IMR-90 (cell line): ENCODE results near the gene DTX3. TPM values are rescaled to one million over a fixed set of nuclear protein-coding genes. Genes with fewer than 3 reads are reported as not detected.
"Not testable (repeated sequence)": the region's sequence is repeated elsewhere in the genome, so short reads cannot be mapped to it uniquely, and the experiment has no call there.

Experiments
- ATAC-seq: fragments of 200-7000 bp; cut with Tn5 transposase; 2 replicates; pipeline ENCODE4 v1.9.1; 2020; ENCODE audit warnings: low read depth, mild to moderate bottlenecking, moderate library complexity
- BruUV-seq: library from RNA; stranded (reverse); fragments of 400-500 nt; replicated peaks from 2 replicates; lab custom pipeline; 2021; lab: Mats Ljungman, UMichigan
- CTCF ChIA-PET: fragments of 300-600 bp; formaldehyde crosslinking; extraction: SDS; loops from one replicate; lab custom pipeline; 2021; ENCODE audit warnings: antibody characterized with exemption; lab: Yijun Ruan, JAX
- POLR2A ChIA-PET: fragments of 300-600 bp; sonication (Branson Sonifier 250); formaldehyde crosslinking; loops from one replicate; lab custom pipeline; 2022; ENCODE audit warnings: antibody characterized with exemption; ENCODE audit not compliant: unreplicated experiment; lab: Charles Lee
- DNase-seq: peaks from one replicate; pipeline ENCODE4 v3.0.0; 2013
- H2AFZ ChIP-seq: replicated peaks from 2 replicates; pipeline ENCODE3; 2013; ENCODE audit warnings: low read length, mild to moderate bottlenecking; ENCODE audit not compliant: poor library complexity
- H2AK5ac ChIP-seq: 2 replicates; pipeline ENCODE4 v1.6.1; 2013; ENCODE audit warnings: low read depth, low read length, inconsistent platforms
- H2AK9ac ChIP-seq: replicated peaks from 2 replicates; pipeline ENCODE3; 2013; ENCODE audit warnings: mild to moderate bottlenecking, low read depth, low read length, moderate library complexity; ENCODE audit not compliant: poor library complexity
- H2BK120ac ChIP-seq: 2 replicates; pipeline ENCODE4 v1.6.1; 2013; ENCODE audit warnings: low read depth, low read length, inconsistent platforms
- H2BK15ac ChIP-seq: 3 replicates; pipeline ENCODE4 v1.6.1; 2013; ENCODE audit warnings: low read depth, low read length, inconsistent platforms
- H2BK20ac ChIP-seq: 2 replicates; pipeline ENCODE4 v1.6.1; 2013; ENCODE audit warnings: low read depth, mild to moderate bottlenecking, inconsistent platforms, low read length, moderate library complexity
- H2BK5ac ChIP-seq: 2 replicates; pipeline ENCODE4 v1.6.1; 2013; ENCODE audit warnings: mild to moderate bottlenecking, low read depth, low read length, inconsistent platforms; ENCODE audit not compliant: poor library complexity, severe bottlenecking
- H3K14ac ChIP-seq: replicated peaks from 2 replicates; pipeline ENCODE4 v1.6.1; 2013; ENCODE audit warnings: low read depth, low read length, inconsistent platforms
- H3K18ac ChIP-seq: 2 replicates; pipeline ENCODE4 v1.6.1; 2013; ENCODE audit warnings: low read depth, low read length, control low read depth
- H3K23ac ChIP-seq: 2 replicates; pipeline ENCODE4 v1.6.1; 2013; ENCODE audit warnings: low read depth, low read length, inconsistent platforms
- H3K27ac ChIP-seq: 2 replicates; pipeline ENCODE4 v1.5.1; 2013; ENCODE audit warnings: mild to moderate bottlenecking, control low read depth, low read length; ENCODE audit not compliant: insufficient read depth
- H3K27me3 ChIP-seq: 2 replicates; pipeline ENCODE4 v1.6.1; 2013; ENCODE audit warnings: low read length; ENCODE audit not compliant: control insufficient read depth, insufficient read depth
- H3K36me3 ChIP-seq: 2 replicates; pipeline ENCODE4 v1.6.1; 2013; ENCODE audit warnings: low read length, mixed read lengths; ENCODE audit not compliant: control insufficient read depth, insufficient read depth
- H3K4ac ChIP-seq: 2 replicates; pipeline ENCODE4 v1.6.1; 2013; ENCODE audit warnings: low read depth, low read length, inconsistent platforms
- H3K4me1 ChIP-seq: 2 replicates; pipeline ENCODE4 v1.6.1; 2013; ENCODE audit warnings: low read length, mixed read lengths; ENCODE audit not compliant: control insufficient read depth, insufficient read depth
- H3K4me2 ChIP-seq: 2 replicates; pipeline ENCODE4 v1.6.1; 2013; ENCODE audit warnings: low read depth, mild to moderate bottlenecking, control low read depth, low read length, moderate library complexity
- H3K4me3 ChIP-seq: 2 replicates; pipeline ENCODE4 v1.5.1; 2013; ENCODE audit warnings: low read depth, mild to moderate bottlenecking, control low read depth, low read length, moderate library complexity; ENCODE audit not compliant: insufficient read depth
- H3K56ac ChIP-seq: 2 replicates; pipeline ENCODE4 v1.6.1; 2013; ENCODE audit warnings: low read length, inconsistent platforms; ENCODE audit not compliant: insufficient read depth; ENCODE audit errors: extremely low read depth
- H3K79me1 ChIP-seq, 2 experiments: 2 replicates each; pipeline ENCODE4 v1.6.1; 2013; ENCODE audit warnings: low read length in 2 of 2, inconsistent platforms in 1 of 2, low read depth in 1 of 2
- H3K9ac ChIP-seq: 2 replicates; pipeline ENCODE4 v1.6.1; 2013; ENCODE audit warnings: low read depth, low read length, control low read depth
- H3K9me1 ChIP-seq: 2 replicates; pipeline ENCODE4 v1.6.1; 2013; ENCODE audit warnings: low read length, inconsistent platforms; ENCODE audit not compliant: insufficient read depth
- H3K9me3 ChIP-seq: 2 replicates; pipeline ENCODE4 v1.6.1; 2013; ENCODE audit warnings: low read length; ENCODE audit not compliant: control insufficient read depth, insufficient read depth
- H4K20me1 ChIP-seq: 2 replicates; pipeline ENCODE4 v1.6.1; 2013; ENCODE audit warnings: low read length, inconsistent platforms; ENCODE audit not compliant: insufficient read depth
- H4K5ac ChIP-seq: 2 replicates; pipeline ENCODE4 v1.6.1; 2013; ENCODE audit warnings: mild to moderate bottlenecking, low read depth, low read length, control low read depth
- H4K8ac ChIP-seq, 2 experiments: 2 replicates each; pipeline ENCODE4 v1.6.1; 2013; ENCODE audit warnings: low read depth in 2 of 2, low read length in 2 of 2, control low read depth in 1 of 2, inconsistent platforms in 1 of 2
- H4K91ac ChIP-seq: 2 replicates; pipeline ENCODE4 v1.6.1; 2013; ENCODE audit warnings: low read depth, low read length, inconsistent platforms; ENCODE audit not compliant: insufficient read depth
- BHLHE40 ChIP-seq: fragments of 150-350 bp; IDR thresholded peaks from 2 replicates; pipeline ENCODE4 v1.6.1; 2016; ENCODE audit warnings: mild to moderate bottlenecking, low read depth, low read length
- FOS ChIP-seq: fragments of 150-350 bp; IDR thresholded peaks from 2 replicates; pipeline ENCODE4 v1.6.1; 2016; ENCODE audit warnings: low read depth, low read length
- MXI1 ChIP-seq: IDR thresholded peaks from 2 replicates; pipeline ENCODE4 v1.6.1; 2012; ENCODE audit warnings: low read depth, mild to moderate bottlenecking, low read length, moderate library complexity, borderline replicate concordance
- POLR2A ChIP-seq: IDR thresholded peaks from 2 replicates; pipeline ENCODE4 v1.6.1; 2012; ENCODE audit warnings: mild to moderate bottlenecking, low read depth, low read length
- RCOR1 ChIP-seq: IDR thresholded peaks from 2 replicates; pipeline ENCODE4 v1.6.1; 2012; ENCODE audit warnings: mild to moderate bottlenecking, low read length, improper control_type of control experiment; ENCODE audit not compliant: insufficient replicate concordance
- RFX5 ChIP-seq: IDR thresholded peaks from 2 replicates; pipeline ENCODE4 v1.8.0; 2012; ENCODE audit warnings: low read depth, mild to moderate bottlenecking, low read length, moderate library complexity
- WGBS, 2 experiments: methylation state at CpG; one replicate each; pipeline versions ENCODE4 v1.1.5 to v1.1.7; 2013; ENCODE audit warnings: missing lambda C conversion rate in 2 of 2; ENCODE audit not compliant: insufficient read length in 1 of 2; ENCODE audit errors: extremely low coverage in 2 of 2; 5-methylcytosine and 5-hydroxymethylcytosine counted together
- dilution Hi-C: fragments of 300-500 bp; cut with HindIII; formaldehyde crosslinking; loops from one replicate; pipeline ENCODE4 v1.14.3; 2018; ENCODE audit warnings: low sequenced_read_pairs; ENCODE audit not compliant: unreplicated experiment
- in situ Hi-C: fragments of 300-500 bp; cut with MboI; formaldehyde crosslinking; loops from 3 replicates; pipeline ENCODE4 v1.14.3; 2019; ENCODE audit warnings: low sequenced_read_pairs, inconsistent platforms, mixed read lengths
- intact Hi-C: fragments of 100-400 bp; cut with micrococcal nuclease; formaldehyde crosslinking; loops from 2 replicates; pipeline ENCODE4 v1.10.0; 2022
- polyA plus RNA-seq, 3 experiments: library from polyadenylated mRNA; depleted of rRNA; stranded (reverse); fragments of >200 nt; gene quantifications; 2 replicates each; pipeline ENCODE4 v1.2.3, GENCODE V29; 2012; ENCODE audit warnings: low replicate concordance in 1 of 3
- total RNA-seq: library from RNA; depleted of rRNA; stranded (reverse); fragments of >200 nt; gene quantifications from 2 replicates; pipeline ENCODE4 v1.2.3, GENCODE V29; 2012

Gene DTX3
- total and polyA plus RNA-seq, 2 of the 4 experiments (the other 2 are of a cell fraction): 2.9 to 14.6 TPM

- no peak for TF ChIP-seq MXI1
- no peak for TF ChIP-seq RFX5
- no peak for TF ChIP-seq RCOR1
- TF ChIP-seq BHLHE40: no peak
- no peak for TF ChIP-seq FOS
- no peak for TF ChIP-seq POLR2A
- Histone ChIP-seq H3K14ac (no peak overlapping the region), H4K8ac (no peak overlapping the region), H2AFZ (no peak overlapping the region), H3K9ac (no peak overlapping the region), H3K56ac (no peak overlapping the region), H3K4me3 (no peak overlapping the region), H2AK5ac (no peak overlapping the region), H3K4ac (no peak overlapping the region), H3K4me2 (no peak overlapping the region), H2BK20ac (no peak overlapping the region), H2AK9ac (no peak overlapping the region), H3K18ac (no peak overlapping the region), H3K4me1 (no peaks in the 10 kb centered on the region), H3K27me3 (peaks cover 11% of the 10 kb centered on the region), H2BK120ac (no peak overlapping the region), H3K9me1 (no peaks in the 10 kb centered on the region), H3K9me3 (no peaks in the 10 kb centered on the region), H3K23ac (no peak overlapping the region), H3K79me1 (no peaks in the 10 kb centered on the region), H4K91ac (no peak overlapping the region), H3K27ac (no peak overlapping the region), H3K36me3 (no peaks in the 10 kb centered on the region), H2BK5ac (no peak overlapping the region), H2BK15ac (no peak overlapping the region), H4K20me1 (no peaks in the 10 kb centered on the region), H4K5ac (no peak overlapping the region)
- no peak for ATAC-seq
- POLR2A ChIA-PET: no interaction called here
- CTCF ChIA-PET: interaction anchor here (1.3 kb wide), 1 partner anchor 73 kb away, joined by 3 read pairs; the partner anchor contains the start of gene B4GALNT1
- BruUV-seq: no TSS peak
- no peak for DNase-seq
- no CpG with 5 or more reads among the region's 2 CpGs for WGBS, 2 experiments
- intact Hi-C loops (loop anchor here (10.0 kb wide), 1 partner anchor 1304 kb away; no protein-coding TSS in a partner anchor), in situ Hi-C loops (no loop called here), dilution Hi-C loops (loop anchor here (25.0 kb wide), 1 partner anchor 102 kb away; no protein-coding TSS in a partner anchor)
These were observed 44.1 kb upstream of the DTX3 start for GRCh38 chr12:57560516-57560915.

- H2AFZ ChIP-seq, BruUV-seq, POLR2A ChIA-PET, H4K8ac ChIP-seq, H2BK15ac ChIP-seq, H4K5ac ChIP-seq, H3K79me1 ChIP-seq, H3K18ac ChIP-seq, H3K56ac ChIP-seq, H2BK120ac ChIP-seq, H4K20me1 ChIP-seq, in situ Hi-C loops, H2AK9ac ChIP-seq, H2BK5ac ChIP-seq, H3K9ac ChIP-seq, H3K36me3 ChIP-seq, H3K14ac ChIP-seq, H3K4me1 ChIP-seq, H3K9me3 ChIP-seq, H3K4me2 ChIP-seq, H3K9me1 ChIP-seq, H2AK5ac ChIP-seq, H2BK20ac ChIP-seq, H3K4ac ChIP-seq, H3K27ac ChIP-seq, H3K4me3 ChIP-seq, H4K91ac ChIP-seq, H3K23ac ChIP-seq: not testable (repeated sequence)
- dilution Hi-C loops (loop anchor here (25.0 kb wide), 1 partner anchor 101 kb away; no protein-coding TSS in a partner anchor), intact Hi-C loops (loop anchor here (10.0 kb wide), 1 partner anchor 1304 kb away; no protein-coding TSS in a partner anchor)
- H3K27me3 ChIP-seq: peaks cover 11% of the 10 kb centered on the region
- DNase-seq (peak; percentile 20), ATAC-seq (peak; percentile 74; the same call in 1 of the 2 replicates)
- CTCF ChIA-PET: interaction anchor here (1.1 to 1.5 kb wide), 3 partner anchors 14 to 72 kb away, joined by 3 read pairs; partner anchors contain the start of genes B4GALNT1 and DCTN2
- no CpG with 5 or more reads among the region's 1 CpG for WGBS, 2 experiments
These were observed 43.5 kb upstream of the DTX3 start for GRCh38 chr12:57561117-57561516.
